GM12872 (cell line): ENCODE data around the gene HNRNPUL1.

Experiments used
- TF ChIP-seq, protein P1 (sequence below): IDR thresholded peaks from 3 replicates; pipeline ENCODE4 v1.5.1; 2011; ENCODE audit warnings: low read depth, mild to moderate bottlenecking, low read length, moderate library complexity; ENCODE audit not compliant: insufficient read depth

The HNRNPUL1 gene

DNA sequence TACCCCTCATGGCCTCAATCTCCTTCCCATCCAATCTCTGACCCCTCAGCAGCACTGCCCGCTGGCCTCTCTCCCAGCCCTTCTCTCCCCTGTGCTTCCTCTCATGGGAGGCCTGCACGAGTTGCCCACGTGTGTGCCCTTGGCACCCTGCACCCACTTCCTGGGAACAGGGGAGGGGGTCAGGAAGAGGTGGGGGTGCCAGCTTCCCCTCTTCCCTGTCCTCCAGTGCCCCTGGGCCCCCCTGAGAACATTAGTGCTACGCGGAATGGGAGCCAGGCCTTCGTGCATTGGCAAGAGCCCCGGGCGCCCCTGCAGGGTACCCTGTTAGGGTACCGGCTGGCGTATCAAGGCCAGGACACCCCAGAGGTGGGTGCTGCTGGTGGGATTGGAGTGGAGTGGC lies 25.9 kb upstream of the HNRNPUL1 start:
- TF ChIP-seq, protein P1, sequence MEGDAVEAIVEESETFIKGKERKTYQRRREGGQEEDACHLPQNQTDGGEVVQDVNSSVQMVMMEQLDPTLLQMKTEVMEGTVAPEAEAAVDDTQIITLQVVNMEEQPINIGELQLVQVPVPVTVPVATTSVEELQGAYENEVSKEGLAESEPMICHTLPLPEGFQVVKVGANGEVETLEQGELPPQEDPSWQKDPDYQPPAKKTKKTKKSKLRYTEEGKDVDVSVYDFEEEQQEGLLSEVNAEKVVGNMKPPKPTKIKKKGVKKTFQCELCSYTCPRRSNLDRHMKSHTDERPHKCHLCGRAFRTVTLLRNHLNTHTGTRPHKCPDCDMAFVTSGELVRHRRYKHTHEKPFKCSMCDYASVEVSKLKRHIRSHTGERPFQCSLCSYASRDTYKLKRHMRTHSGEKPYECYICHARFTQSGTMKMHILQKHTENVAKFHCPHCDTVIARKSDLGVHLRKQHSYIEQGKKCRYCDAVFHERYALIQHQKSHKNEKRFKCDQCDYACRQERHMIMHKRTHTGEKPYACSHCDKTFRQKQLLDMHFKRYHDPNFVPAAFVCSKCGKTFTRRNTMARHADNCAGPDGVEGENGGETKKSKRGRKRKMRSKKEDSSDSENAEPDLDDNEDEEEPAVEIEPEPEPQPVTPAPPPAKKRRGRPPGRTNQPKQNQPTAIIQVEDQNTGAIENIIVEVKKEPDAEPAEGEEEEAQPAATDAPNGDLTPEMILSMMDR: no peak

DNA sequence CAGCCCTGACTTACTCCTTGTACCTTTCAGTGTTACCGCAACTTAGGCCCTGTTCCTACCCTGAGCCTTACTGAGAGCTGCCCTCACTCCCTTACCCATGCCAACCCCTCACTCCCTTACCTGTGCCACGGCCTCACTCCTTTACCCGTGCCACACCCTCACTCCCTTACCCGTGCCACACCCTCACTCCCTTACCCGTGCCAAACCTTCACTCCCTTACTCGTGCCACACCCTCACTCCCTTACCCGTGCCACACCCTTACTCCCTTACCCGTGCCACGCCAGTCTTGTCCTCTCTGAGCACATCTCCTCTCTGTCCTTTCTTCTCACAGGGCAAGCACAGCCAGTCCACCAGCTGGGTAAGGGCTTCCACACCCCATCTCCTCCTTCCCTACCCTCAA lies 24.8 kb upstream of the HNRNPUL1 start:
- TF ChIP-seq, protein P1: no peak

DNA sequence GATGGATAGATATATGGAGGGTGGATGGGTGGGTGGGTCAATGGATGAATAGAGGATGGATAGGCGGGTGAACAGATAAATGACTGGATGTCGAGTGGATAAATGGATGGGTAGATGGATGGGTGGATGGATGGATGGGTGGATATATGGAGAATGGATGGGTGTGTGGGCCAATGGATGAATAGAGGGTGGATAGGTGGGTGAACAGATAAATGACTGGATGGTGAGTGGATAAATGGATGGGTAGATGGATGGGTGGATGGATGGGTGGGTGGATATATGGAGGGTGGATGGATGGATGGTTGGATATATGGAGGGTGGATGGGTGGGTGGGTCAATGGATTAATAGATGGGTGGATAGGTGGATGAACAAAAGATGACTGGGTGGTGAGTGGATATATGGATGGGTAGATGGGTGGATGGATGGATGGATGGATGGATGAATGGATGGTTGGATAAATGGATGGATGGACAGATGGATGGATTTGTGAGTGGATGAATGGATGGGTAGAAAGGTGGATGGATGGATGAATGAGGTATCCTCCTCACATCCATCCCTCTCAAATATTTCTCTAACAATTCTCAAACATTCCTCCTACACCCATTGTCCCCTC lies 24.1 kb upstream of the HNRNPUL1 start:
- TF ChIP-seq, protein P1: no peak

DNA sequence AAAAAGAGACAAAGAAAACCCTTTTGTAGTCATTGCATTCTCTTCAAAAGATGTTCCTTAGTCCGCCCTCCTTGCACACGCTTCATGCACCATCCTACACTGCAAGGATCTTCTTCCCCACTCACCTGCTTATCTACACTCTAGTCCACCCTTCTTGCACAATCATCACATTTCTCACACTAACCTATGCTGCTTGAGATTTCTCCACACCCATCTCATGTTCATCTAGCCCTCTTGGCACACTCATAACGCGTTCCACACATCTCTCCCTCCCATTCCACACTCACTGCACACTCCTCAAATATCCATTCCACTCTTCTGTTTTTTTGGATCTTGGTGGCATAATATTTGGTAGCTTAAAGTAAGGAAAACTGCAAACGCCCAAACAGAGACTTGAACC lies 22.3 kb upstream of the HNRNPUL1 start:
- TF ChIP-seq, protein P1: no peak

DNA sequence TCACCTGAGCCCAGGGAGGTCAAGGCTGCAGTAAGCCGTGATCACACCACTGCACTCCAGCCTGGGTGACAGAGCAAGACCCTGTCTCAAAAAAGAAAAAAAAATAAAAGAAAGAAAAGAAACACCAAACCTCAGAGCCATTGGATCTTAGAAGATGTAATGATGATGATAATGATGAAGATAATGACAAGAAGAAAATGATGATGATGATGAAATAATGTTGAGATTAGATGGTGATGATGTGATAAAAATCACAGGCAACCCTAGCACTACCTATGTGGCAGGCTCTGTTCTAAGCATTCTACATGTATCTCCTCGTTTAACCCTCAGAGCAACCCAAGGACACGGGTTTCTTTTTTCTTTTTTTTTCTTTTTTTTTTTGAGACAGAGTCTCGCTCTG lies 20.1 kb upstream of the HNRNPUL1 start:
- TF ChIP-seq, protein P1: no peak

DNA sequence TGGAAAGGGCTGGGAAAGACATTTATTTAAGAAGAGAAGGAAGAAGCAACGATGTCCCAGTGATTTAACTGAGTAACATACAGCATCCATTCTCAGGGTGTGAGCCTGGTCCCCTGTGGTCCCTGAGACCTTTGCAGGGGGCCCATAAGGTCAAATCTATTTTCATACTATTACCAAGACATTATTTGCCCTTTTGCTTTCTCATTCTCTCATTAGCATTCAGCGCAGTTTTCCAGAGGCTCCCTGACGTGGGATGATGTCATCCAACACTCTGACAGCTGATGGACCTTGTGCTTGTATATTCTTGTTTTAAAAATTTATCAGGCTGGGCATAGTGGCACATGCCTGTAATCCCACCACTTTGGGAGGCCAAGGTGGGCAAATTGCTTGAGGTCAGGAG lies 18.3 kb upstream of the HNRNPUL1 start:
- TF ChIP-seq, protein P1: no peak

DNA sequence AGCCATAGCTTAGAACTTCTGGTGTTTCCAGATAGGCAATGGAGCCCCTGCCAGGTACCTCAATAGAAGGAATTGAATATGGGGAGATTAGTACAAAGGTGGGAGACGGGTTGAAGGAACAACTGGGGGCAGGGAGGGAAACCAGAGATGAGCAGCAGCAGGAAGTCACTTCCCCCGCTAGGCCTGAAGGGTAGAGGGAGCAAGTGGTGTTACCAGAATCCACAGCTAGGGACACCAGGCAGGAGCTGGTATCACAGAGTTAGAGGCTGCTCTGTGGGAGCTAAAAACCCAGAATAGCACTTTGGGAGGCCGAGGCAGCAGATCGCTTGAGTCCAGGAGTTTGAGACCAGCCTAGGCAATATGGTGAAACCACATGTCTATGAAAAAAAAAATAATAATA lies 15.3 kb upstream of the HNRNPUL1 start:
- TF ChIP-seq, protein P1: no peak
